ENCODE results near the gene JAZF1.

The JAZF1 gene

GRCh38 chr7:28083998-28084985 lies 96.3 kb downstream of the JAZF1 start:
- H3K27ac ChIP-seq, result no peak overlapping the region
- no peak for TF ChIP-seq CTCF (conservative IDR thresholded peaks at IDR 0.05)

GRCh38 chr7:28083164-28083997 lies 97.2 kb downstream of the JAZF1 start:
- H3K27ac ChIP-seq, result no peak overlapping the region
- no peak for TF ChIP-seq CTCF (conservative IDR thresholded peaks at IDR 0.05)

GRCh38 chr7:28082071-28082470 lies 98.5 kb downstream of the JAZF1 start:
- H3K27ac ChIP-seq, result no peak overlapping the region
- TF ChIP-seq CTCF (conservative IDR thresholded peaks at IDR 0.05), result no peak

- TF ChIP-seq CTCF (conservative IDR thresholded peaks at IDR 0.05), result no peak
- no peak overlapping the region for H3K27ac ChIP-seq
Measured at GRCh38 chr7:28081016-28081415, 99.6 kb downstream of the JAZF1 start.

GRCh38 chr7:28078036-28078901 lies 102.3 kb downstream of the JAZF1 start:
- no peak overlapping the region for H3K27ac ChIP-seq
- TF ChIP-seq CTCF (conservative IDR thresholded peaks at IDR 0.05), result peak; percentile 97

- no peak overlapping the region for H3K27ac ChIP-seq
- no peak for TF ChIP-seq CTCF (conservative IDR thresholded peaks at IDR 0.05)
Measured at GRCh38 chr7:28077616-28078015, 103.0 kb downstream of the JAZF1 start.
